Measurements from ENCODE around the gene GPC3. TPM values are rescaled to one million over a fixed set of nuclear protein-coding genes. Genes with fewer than 3 reads are reported as not detected.

The GPC3 gene
- total RNA-seq, 6 experiments from 2014 or later = 0.31 to 6.8 (median 1.8) TPM

- no peak for TF ChIP-seq CTCF (IDR thresholded peaks at IDR 0.05)
- no peak for TF ChIP-seq POLR2A (IDR thresholded peaks at IDR 0.05)
- no peak overlapping the region for H3K27ac ChIP-seq
- H3K9me3 ChIP-seq = no peaks in the 10 kb centered on the region
- ATAC-seq = no peak
- H3K36me3 ChIP-seq = no peaks in the 10 kb centered on the region
- H3K27me3 ChIP-seq = no peaks in the 10 kb centered on the region
- H3K4me3 ChIP-seq = no peak overlapping the region
- DNase-seq = no peak
- 43% methylated on average over 1 of the region's 2 CpGs for WGBS (ENCODE audit: insufficient coverage, low coverage, low lambda C conversion rate, missing lambda C conversion rate)
- no peaks in the 10 kb centered on the region for H3K4me1 ChIP-seq
- intact Hi-C loops (cut with DNase I) = no loop called here
These were observed 345.7 kb downstream of the GPC3 start for GRCh38 chrX:133639726-133640125.

DNA sequence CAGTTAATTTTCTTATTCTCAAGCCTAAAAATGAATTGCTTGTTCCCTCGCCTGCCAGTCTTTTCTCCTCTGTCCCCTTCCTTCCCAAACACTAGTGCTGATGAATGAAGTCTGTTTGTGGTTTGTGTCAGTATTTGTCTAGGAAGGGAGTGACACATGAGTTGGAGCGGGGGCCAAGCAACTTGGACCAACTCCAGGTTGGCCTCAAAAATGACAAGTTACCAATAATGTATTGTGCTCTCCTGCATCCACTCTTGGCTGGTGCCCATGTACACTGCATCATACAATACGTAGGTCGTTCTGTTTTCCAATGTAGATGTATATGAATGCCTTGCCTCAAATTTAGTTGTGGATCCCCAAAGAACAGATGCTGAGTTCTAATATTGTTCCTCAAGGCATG lies 347.1 kb downstream of the GPC3 start:
- Histone ChIP-seq H3K27ac (no peak overlapping the region), H3K4me3 (no peak overlapping the region), H3K27me3 (no peaks in the 10 kb centered on the region), H3K9me3 (no peaks in the 10 kb centered on the region), H3K36me3 (no peaks in the 10 kb centered on the region), H3K4me1 (no peaks in the 10 kb centered on the region)
- intact Hi-C loops (cut with DNase I) = no loop called here
- DNase-seq (no peak), ATAC-seq (no peak)
- TF ChIP-seq POLR2A (IDR thresholded peaks at IDR 0.05) = no peak
- TF ChIP-seq CTCF (IDR thresholded peaks at IDR 0.05) = no peak
- WGBS (ENCODE audit: insufficient coverage, low coverage, low lambda C conversion rate, missing lambda C conversion rate) = 48% methylated on average over 4 of the region's 4 CpGs

DNA sequence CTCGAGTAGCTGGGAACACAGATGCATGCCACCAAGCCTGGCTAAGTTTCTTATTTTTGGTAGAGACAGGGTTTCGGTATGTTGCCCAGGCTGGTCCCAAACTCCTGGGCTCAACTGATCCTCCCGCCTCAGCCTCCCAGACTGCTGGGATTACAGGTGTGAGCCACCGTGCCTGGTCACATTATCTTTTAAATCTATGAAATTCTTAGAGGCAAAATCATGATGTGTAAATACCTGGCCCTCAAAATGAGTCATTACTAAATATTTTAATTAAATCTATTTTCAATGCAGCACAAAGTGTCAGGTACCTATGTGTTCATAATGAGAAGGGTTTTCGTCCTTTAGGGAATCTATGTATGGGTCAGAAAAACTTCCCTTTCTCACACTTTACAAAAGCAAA lies 347.6 kb downstream of the GPC3 start:
- Histone ChIP-seq H3K4me3 (no peak overlapping the region), H3K9me3 (no peaks in the 10 kb centered on the region), H3K27me3 (no peaks in the 10 kb centered on the region), H3K36me3 (no peaks in the 10 kb centered on the region), H3K4me1 (no peaks in the 10 kb centered on the region), H3K27ac (no peak overlapping the region)
- DNase-seq (no peak), ATAC-seq (no peak)
- 72% methylated on average over 5 of the region's 5 CpGs for WGBS (ENCODE audit: insufficient coverage, low coverage, low lambda C conversion rate, missing lambda C conversion rate)
- TF ChIP-seq POLR2A (IDR thresholded peaks at IDR 0.05) = no peak
- no peak for TF ChIP-seq CTCF (IDR thresholded peaks at IDR 0.05)
- intact Hi-C loops (cut with DNase I) = no loop called here

DNA sequence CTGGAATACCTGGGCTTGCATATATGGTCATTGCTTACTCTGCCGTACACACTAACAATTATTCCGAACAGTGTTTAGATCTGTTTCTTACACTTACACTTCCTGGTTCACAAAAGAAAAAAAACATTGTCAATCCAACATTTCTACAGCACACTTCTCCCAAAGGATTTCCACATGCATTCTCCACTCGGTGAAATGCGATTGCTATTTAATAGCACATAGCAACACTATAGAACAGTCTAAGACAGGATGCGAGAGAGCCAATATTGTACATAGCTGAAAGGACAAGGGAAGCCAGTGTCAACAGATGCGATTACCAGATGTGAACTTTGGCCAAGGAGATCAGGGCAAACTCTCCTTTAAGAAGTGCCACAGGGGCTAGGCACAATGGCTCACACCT lies 349.4 kb downstream of the GPC3 start:
- Histone ChIP-seq H3K9me3 (no peaks in the 10 kb centered on the region), H3K27ac (no peak overlapping the region), H3K4me3 (no peak overlapping the region), H3K27me3 (no peaks in the 10 kb centered on the region), H3K36me3 (no peaks in the 10 kb centered on the region), H3K4me1 (no peaks in the 10 kb centered on the region)
- TF ChIP-seq CTCF (IDR thresholded peaks at IDR 0.05) = no peak
- no peak for TF ChIP-seq POLR2A (IDR thresholded peaks at IDR 0.05)
- DNase-seq (no peak), ATAC-seq (no peak)
- WGBS (ENCODE audit: insufficient coverage, low coverage, low lambda C conversion rate, missing lambda C conversion rate) = 67% methylated on average over 6 of the region's 6 CpGs
- intact Hi-C loops (cut with DNase I) = no loop called here

GRCh38 chrX:133634416-133634815 lies 351.0 kb downstream of the GPC3 start:
- no peak overlapping the region for H3K4me3 ChIP-seq
- TF ChIP-seq CTCF (IDR thresholded peaks at IDR 0.05) = no peak
- no peak for TF ChIP-seq POLR2A (IDR thresholded peaks at IDR 0.05)
- H3K4me1 ChIP-seq = no peaks in the 10 kb centered on the region
- no peak for DNase-seq
- no peak overlapping the region for H3K27ac ChIP-seq
- ATAC-seq = no peak
- H3K36me3 ChIP-seq = no peaks in the 10 kb centered on the region
- H3K27me3 ChIP-seq = no peaks in the 10 kb centered on the region
- no peaks in the 10 kb centered on the region for H3K9me3 ChIP-seq
- intact Hi-C loops (cut with DNase I) = no loop called here
- 53% methylated on average over 1 of the region's 1 CpG for WGBS (ENCODE audit: insufficient coverage, low coverage, low lambda C conversion rate, missing lambda C conversion rate)

Data from right lobe of liver (tissue), 6 donors.